Ectodermal cell (in vitro differentiated cells): ENCODE measurements around the gene COL5A1.

Experiments used
- H3K27ac ChIP-seq: 2 replicates; pipeline ENCODE4 v1.7.0; 2013; ENCODE audit warnings: mild to moderate bottlenecking, low read depth, low read length; ENCODE audit not compliant: insufficient read depth, poor library complexity, severe bottlenecking
- H3K27me3 ChIP-seq: 2 replicates; pipeline ENCODE4 v1.7.0; 2013; ENCODE audit warnings: mild to moderate bottlenecking, low read length; ENCODE audit not compliant: insufficient read depth, control insufficient read depth, poor library complexity, severe bottlenecking
- H3K36me3 ChIP-seq: one replicate; pipeline ENCODE4 v1.7.0; 2013; ENCODE audit warnings: low read length; ENCODE audit not compliant: control insufficient read depth, insufficient read depth
- H3K4me1 ChIP-seq: one replicate; pipeline ENCODE4 v1.7.0; 2013; ENCODE audit warnings: low read length; ENCODE audit not compliant: control insufficient read depth, insufficient read depth
- H3K4me3 ChIP-seq: 2 replicates; pipeline ENCODE4 v1.7.0; 2013; ENCODE audit warnings: low read depth, low read length, control low read depth; ENCODE audit not compliant: insufficient read depth
- H3K9me3 ChIP-seq: 2 replicates; pipeline ENCODE4 v1.7.0; 2013; ENCODE audit warnings: mild to moderate bottlenecking, low read length, moderate library complexity; ENCODE audit not compliant: control insufficient read depth
- WGBS, 2 experiments: methylation state at CpG; one replicate each; pipeline ENCODE4 v1.1.7; 2013; ENCODE audit warnings: missing lambda C conversion rate in 2 of 2; 5-methylcytosine and 5-hydroxymethylcytosine counted together

COL5A1 gene

GRCh38 chr9:134861595-134862334 is 220.2 kb downstream of the COL5A1 start:
- no peaks in the 10 kb centered on the region for H3K27me3 ChIP-seq
- no peak overlapping the region for H3K4me3 ChIP-seq
- no peaks in the 10 kb centered on the region for H3K4me1 ChIP-seq
- WGBS, 2 experiments = 93 to 94% methylated on average over 16 of the region's 17 CpGs
- H3K27ac ChIP-seq = no peak overlapping the region
- no peaks in the 10 kb centered on the region for H3K9me3 ChIP-seq
- no peaks in the 10 kb centered on the region for H3K36me3 ChIP-seq

- H3K27me3 ChIP-seq = no peaks in the 10 kb centered on the region
- H3K36me3 ChIP-seq = no peaks in the 10 kb centered on the region
- H3K4me3 ChIP-seq = no peak overlapping the region
- no peaks in the 10 kb centered on the region for H3K4me1 ChIP-seq
- WGBS, 2 experiments = 94 to 95% methylated on average over 16 of the region's 16 CpGs
- no peaks in the 10 kb centered on the region for H3K9me3 ChIP-seq
- H3K27ac ChIP-seq = no peak overlapping the region
These were observed 221.8 kb downstream of the COL5A1 start for GRCh38 chr9:134863306-134863902.

GRCh38 chr9:134863941-134864820 is 222.6 kb downstream of the COL5A1 start:
- no peaks in the 10 kb centered on the region for H3K36me3 ChIP-seq
- H3K9me3 ChIP-seq = no peaks in the 10 kb centered on the region
- H3K4me3 ChIP-seq = no peak overlapping the region
- WGBS, 2 experiments = 90 to 91% methylated on average over 28 of the region's 28 CpGs
- no peaks in the 10 kb centered on the region for H3K4me1 ChIP-seq
- no peaks in the 10 kb centered on the region for H3K27me3 ChIP-seq
- H3K27ac ChIP-seq = no peak overlapping the region

- no peaks in the 10 kb centered on the region for H3K27me3 ChIP-seq
- H3K4me3 ChIP-seq = no peak overlapping the region
- WGBS, 2 experiments = 93 to 94% methylated on average over 13 of the region's 13 CpGs
- no peaks in the 10 kb centered on the region for H3K9me3 ChIP-seq
- H3K4me1 ChIP-seq = no peaks in the 10 kb centered on the region
- H3K27ac ChIP-seq = no peak overlapping the region
- H3K36me3 ChIP-seq = no peaks in the 10 kb centered on the region
These were observed 223.2 kb downstream of the COL5A1 start for GRCh38 chr9:134864821-134865190.

GRCh38 chr9:134867917-134868750 is 226.5 kb downstream of the COL5A1 start:
- 94 to 96% methylated on average over 22 of the region's 22 CpGs for WGBS, 2 experiments
- no peaks in the 10 kb centered on the region for H3K36me3 ChIP-seq
- no peaks in the 10 kb centered on the region for H3K4me1 ChIP-seq
- no peaks in the 10 kb centered on the region for H3K9me3 ChIP-seq
- no peak overlapping the region for H3K27ac ChIP-seq
- no peaks in the 10 kb centered on the region for H3K27me3 ChIP-seq
- no peak overlapping the region for H3K4me3 ChIP-seq

- Histone ChIP-seq H3K27ac (no peak overlapping the region), H3K36me3 (no peaks in the 10 kb centered on the region), H3K4me1 (no peaks in the 10 kb centered on the region), H3K27me3 (no peaks in the 10 kb centered on the region), H3K4me3 (no peak overlapping the region), H3K9me3 (no peaks in the 10 kb centered on the region)
- WGBS, 2 experiments = 93 to 94% methylated on average over 25 of the region's 25 CpGs
These were observed 227.3 kb downstream of the COL5A1 start for GRCh38 chr9:134868751-134869553.

- no peaks in the 10 kb centered on the region for H3K9me3 ChIP-seq
- H3K4me3 ChIP-seq = no peak overlapping the region
- 93 to 94% methylated on average over 17 of the region's 17 CpGs for WGBS, 2 experiments
- no peak overlapping the region for H3K27ac ChIP-seq
- no peaks in the 10 kb centered on the region for H3K4me1 ChIP-seq
- H3K36me3 ChIP-seq = no peaks in the 10 kb centered on the region
- no peaks in the 10 kb centered on the region for H3K27me3 ChIP-seq
These were observed 228.1 kb downstream of the COL5A1 start for GRCh38 chr9:134869554-134870300.

GRCh38 chr9:134870301-134870694 is 228.7 kb downstream of the COL5A1 start:
- Histone ChIP-seq H3K4me1 (no peaks in the 10 kb centered on the region), H3K9me3 (no peaks in the 10 kb centered on the region), H3K27me3 (no peaks in the 10 kb centered on the region), H3K36me3 (no peaks in the 10 kb centered on the region), H3K4me3 (no peak overlapping the region), H3K27ac (no peak overlapping the region)
- WGBS, 2 experiments = 93% methylated on average over 11 of the region's 11 CpGs
